ENCODE measurements around the gene CPED1. TPM values are rescaled to one million over a fixed set of nuclear protein-coding genes. Genes with fewer than 3 reads are reported as not detected.

The CPED1 gene
- total and polyA plus RNA-seq, 10 of the 15 experiments (the other 5 are each of a cell fraction or from before 2014, with no cell fraction given) = 0.01 to 0.77 (median 0.10) TPM; not detected in 1

- Histone ChIP-seq H2AFZ (ENCODE audit: control insufficient read depth, low read depth, low read length) (no peak overlapping the region), H3K4me3 (no peak overlapping the region), H4K20me1 (ENCODE audit: control insufficient read depth, insufficient read depth) (no peaks in the 10 kb centered on the region), H3K9me3 (replicated peaks; ENCODE audit: control insufficient read depth, insufficient read depth, low read length) (no peaks in the 10 kb centered on the region), H3K79me2 (ENCODE audit: control insufficient read depth, insufficient read depth, low read length) (no peaks in the 10 kb centered on the region), H3K27me3 (replicated peaks in 1 of 2; ENCODE audit: control insufficient read depth in 2 of 2, insufficient read depth in 2 of 2, low read length in 1 of 2) (peaks cover 0 to 4% of the 10 kb centered on the region in 2 experiments; a peak in 2 of 4 replicates), H3K36me3 (ENCODE audit: control insufficient read depth in 2 of 2, insufficient read depth in 2 of 2, low read length in 1 of 2) (no peaks in the 10 kb centered on the region), H3K4me2 (ENCODE audit: control insufficient read depth, insufficient read depth) (no peak overlapping the region), H3K4me1 (ENCODE audit: control insufficient read depth, insufficient read depth, low read length) (no peaks in the 10 kb centered on the region), H3K27ac (ENCODE audit: control insufficient read depth, insufficient read depth) (no peak overlapping the region), H3K9ac (ENCODE audit: control insufficient read depth, insufficient read depth, low read length) (no peak overlapping the region)
- ChIA-PET RAD21 (ENCODE audit: unreplicated experiment) (interaction anchor here (4.5 kb wide), 1 partner anchor 97 kb away, joined by 41 read pairs; the partner anchor contains the start of gene CPED1), CTCF (interaction anchor here (0.8 to 5.5 kb wide), 6 partner anchors 9 to 293 kb away, joined by 3 to 111 read pairs (median 4); partner anchors contain the start of gene CPED1), SMC1A (ENCODE audit: uncharacterized antibody, unreplicated experiment) (interaction anchor here (1.1 kb wide), 1 partner anchor 9 kb away, joined by 3 read pairs; no protein-coding TSS in a partner anchor), POLR2A (no interaction called here)
- intact Hi-C loops (cut with micrococcal nuclease; ENCODE audit: unreplicated experiment) = loop anchor here (5.0 kb wide), 2 partner anchors 278 to 293 kb away; no protein-coding TSS in a partner anchor
- DNase-seq (ENCODE audit: low read depth, low spot score) (no peak), FAIRE-seq (peak; percentile 49), ATAC-seq (no peak; the same call in 2 of the 3 replicates)
- 65% methylated on average over 5 of the region's 5 CpGs for WGBS (ENCODE audit: insufficient coverage, insufficient replicate concordance, low lambda C conversion rate, missing lambda C conversion rate)
- in situ Hi-C loops (cut with MboI) = loop anchor here (5.0 kb wide), 1 partner anchor 293 kb away; no protein-coding TSS in a partner anchor
- no peak for TF ChIP-seq ZNF274 (IDR thresholded peaks at IDR 0.05; ENCODE audit: insufficient read depth, insufficient read length)
- no peak for TF ChIP-seq PML (IDR thresholded peaks at IDR 0.05; ENCODE audit: low read length)
- no peak for TF ChIP-seq HDAC2 (IDR thresholded peaks at IDR 0.05)
- TF ChIP-seq ZNF622 (IDR thresholded peaks at IDR 0.05) = no peak
- no peak for TF ChIP-seq USF2 (IDR thresholded peaks at IDR 0.05; ENCODE audit: borderline replicate concordance, low read depth, low read length)
- no peak for TF ChIP-seq SREBF2 (IDR thresholded peaks at IDR 0.05; ENCODE audit: low read length)
- no peak for TF ChIP-seq KLF5 (IDR thresholded peaks at IDR 0.05; ENCODE audit: partially characterized antibody)
- no peak for TF ChIP-seq CHD4 (IDR thresholded peaks at IDR 0.05)
- TF ChIP-seq, protein P1, sequence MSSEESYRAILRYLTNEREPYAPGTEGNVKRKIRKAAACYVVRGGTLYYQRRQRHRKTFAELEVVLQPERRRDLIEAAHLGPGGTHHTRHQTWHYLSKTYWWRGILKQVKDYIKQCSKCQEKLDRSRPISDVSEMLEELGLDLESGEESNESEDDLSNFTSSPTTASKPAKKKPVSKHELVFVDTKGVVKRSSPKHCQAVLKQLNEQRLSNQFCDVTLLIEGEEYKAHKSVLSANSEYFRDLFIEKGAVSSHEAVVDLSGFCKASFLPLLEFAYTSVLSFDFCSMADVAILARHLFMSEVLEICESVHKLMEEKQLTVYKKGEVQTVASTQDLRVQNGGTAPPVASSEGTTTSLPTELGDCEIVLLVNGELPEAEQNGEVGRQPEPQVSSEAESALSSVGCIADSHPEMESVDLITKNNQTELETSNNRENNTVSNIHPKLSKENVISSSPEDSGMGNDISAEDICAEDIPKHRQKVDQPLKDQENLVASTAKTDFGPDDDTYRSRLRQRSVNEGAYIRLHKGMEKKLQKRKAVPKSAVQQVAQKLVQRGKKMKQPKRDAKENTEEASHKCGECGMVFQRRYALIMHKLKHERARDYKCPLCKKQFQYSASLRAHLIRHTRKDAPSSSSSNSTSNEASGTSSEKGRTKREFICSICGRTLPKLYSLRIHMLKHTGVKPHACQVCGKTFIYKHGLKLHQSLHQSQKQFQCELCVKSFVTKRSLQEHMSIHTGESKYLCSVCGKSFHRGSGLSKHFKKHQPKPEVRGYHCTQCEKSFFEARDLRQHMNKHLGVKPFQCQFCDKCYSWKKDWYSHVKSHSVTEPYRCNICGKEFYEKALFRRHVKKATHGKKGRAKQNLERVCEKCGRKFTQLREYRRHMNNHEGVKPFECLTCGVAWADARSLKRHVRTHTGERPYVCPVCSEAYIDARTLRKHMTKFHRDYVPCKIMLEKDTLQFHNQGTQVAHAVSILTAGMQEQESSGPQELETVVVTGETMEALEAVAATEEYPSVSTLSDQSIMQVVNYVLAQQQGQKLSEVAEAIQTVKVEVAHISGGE (CRISPR knock-in tag; IDR thresholded peaks at IDR 0.05) = no peak
- TF ChIP-seq, protein P2, sequence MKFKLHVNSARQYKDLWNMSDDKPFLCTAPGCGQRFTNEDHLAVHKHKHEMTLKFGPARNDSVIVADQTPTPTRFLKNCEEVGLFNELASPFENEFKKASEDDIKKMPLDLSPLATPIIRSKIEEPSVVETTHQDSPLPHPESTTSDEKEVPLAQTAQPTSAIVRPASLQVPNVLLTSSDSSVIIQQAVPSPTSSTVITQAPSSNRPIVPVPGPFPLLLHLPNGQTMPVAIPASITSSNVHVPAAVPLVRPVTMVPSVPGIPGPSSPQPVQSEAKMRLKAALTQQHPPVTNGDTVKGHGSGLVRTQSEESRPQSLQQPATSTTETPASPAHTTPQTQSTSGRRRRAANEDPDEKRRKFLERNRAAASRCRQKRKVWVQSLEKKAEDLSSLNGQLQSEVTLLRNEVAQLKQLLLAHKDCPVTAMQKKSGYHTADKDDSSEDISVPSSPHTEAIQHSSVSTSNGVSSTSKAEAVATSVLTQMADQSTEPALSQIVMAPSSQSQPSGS (IDR thresholded peaks at IDR 0.05; ENCODE audit: low read length) = no peak
- no peak for TF ChIP-seq IKZF1 (conservative IDR thresholded peaks at IDR 0.05)
- no peak for TF ChIP-seq CBX3 (IDR thresholded peaks at IDR 0.05; ENCODE audit: borderline replicate concordance, low read depth)
- no peak for TF ChIP-seq MEF2B (IDR thresholded peaks at IDR 0.05; ENCODE audit: partially characterized antibody, poor library complexity, severe bottlenecking)
- TF ChIP-seq SUPT20H (IDR thresholded peaks at IDR 0.05; ENCODE audit: borderline replicate concordance, control insufficient read depth, low read depth, low read length) = no peak
- no peak for TF ChIP-seq NR2C1 (IDR thresholded peaks at IDR 0.05)
- TF ChIP-seq, protein P3, sequence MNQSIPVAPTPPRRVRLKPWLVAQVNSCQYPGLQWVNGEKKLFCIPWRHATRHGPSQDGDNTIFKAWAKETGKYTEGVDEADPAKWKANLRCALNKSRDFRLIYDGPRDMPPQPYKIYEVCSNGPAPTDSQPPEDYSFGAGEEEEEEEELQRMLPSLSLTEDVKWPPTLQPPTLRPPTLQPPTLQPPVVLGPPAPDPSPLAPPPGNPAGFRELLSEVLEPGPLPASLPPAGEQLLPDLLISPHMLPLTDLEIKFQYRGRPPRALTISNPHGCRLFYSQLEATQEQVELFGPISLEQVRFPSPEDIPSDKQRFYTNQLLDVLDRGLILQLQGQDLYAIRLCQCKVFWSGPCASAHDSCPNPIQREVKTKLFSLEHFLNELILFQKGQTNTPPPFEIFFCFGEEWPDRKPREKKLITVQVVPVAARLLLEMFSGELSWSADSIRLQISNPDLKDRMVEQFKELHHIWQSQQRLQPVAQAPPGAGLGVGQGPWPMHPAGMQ (IDR thresholded peaks at IDR 0.05; ENCODE audit: borderline replicate concordance) = no peak
- TF ChIP-seq BMI1 (IDR thresholded peaks at IDR 0.05; ENCODE audit: borderline replicate concordance) = no peak
- no peak for TF ChIP-seq EZH2 (IDR thresholded peaks at IDR 0.05; ENCODE audit: borderline replicate concordance, control insufficient read depth, low read depth, low read length)
- no TSS peak for BruUV-seq (replicated peaks)
These were observed 96.3 kb downstream of the CPED1 start for GRCh38 chr7:121084748-121085336.
